Measurements from ENCODE around the gene ZFAND3. TPM values are rescaled to one million over a fixed set of nuclear protein-coding genes. Genes with fewer than 3 reads are reported as not detected.

The ZFAND3 gene
- total and polyA plus RNA-seq, 2 donors (not counting 3 experiments of a cell fraction or from before 2014, with no cell fraction given) = 15.4 to 54.2 TPM

DNA sequence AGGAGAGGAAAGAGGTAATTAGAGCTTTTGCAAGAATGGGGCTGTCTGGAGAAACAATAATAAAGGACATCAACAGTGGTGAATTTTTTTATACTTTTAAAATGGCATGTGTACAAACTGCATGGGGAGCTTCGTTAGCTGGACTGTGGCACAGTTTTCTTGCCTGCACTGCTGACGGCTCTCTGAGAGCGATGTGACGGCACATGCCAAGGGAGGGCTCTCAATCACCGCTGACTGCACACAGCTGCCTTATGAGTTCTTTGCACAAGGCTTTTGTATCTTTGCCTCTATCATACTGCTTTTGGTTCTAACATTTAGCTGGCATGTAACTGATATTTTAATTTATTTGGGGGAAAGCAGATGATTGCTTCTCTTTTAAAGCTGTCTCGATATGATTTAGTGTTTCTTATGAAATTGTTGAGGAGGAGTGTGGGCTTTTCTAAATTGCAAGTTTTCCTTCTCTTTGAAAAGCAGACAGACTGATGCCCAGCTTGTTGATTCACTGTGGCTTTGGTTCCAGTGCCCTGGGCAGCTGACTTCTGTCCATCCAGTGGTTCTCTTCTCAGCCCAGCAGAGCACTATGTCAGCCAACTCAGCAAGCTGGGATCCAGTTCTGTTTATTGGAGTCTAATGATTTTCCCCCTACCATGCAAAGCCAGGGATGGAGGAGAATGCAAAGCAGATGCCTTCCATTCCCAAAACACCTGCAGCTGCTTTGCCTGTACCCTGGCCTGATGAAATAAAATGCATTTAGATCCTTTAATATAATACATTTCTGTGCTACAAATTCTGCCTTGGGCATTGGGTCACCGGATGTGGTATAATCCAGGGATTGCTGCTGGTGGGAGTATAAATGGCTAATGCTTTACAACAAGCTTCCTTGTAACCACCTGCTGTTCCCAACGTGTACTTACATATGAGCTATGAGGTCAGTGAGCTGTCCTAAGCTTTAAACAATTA, 323.9 kb downstream of the ZFAND3 start:
- POLR2A ChIA-PET = no interaction called here
- DNase-seq (ENCODE audit: low read depth, low spot score) (no peak), FAIRE-seq (no peak)
- BruUV-seq (replicated peaks) = no TSS peak
- TF ChIP-seq, protein P1, sequence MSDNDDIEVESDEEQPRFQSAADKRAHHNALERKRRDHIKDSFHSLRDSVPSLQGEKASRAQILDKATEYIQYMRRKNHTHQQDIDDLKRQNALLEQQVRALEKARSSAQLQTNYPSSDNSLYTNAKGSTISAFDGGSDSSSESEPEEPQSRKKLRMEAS (IDR thresholded peaks at IDR 0.05; ENCODE audit: insufficient read depth, insufficient read length) = no peak
- TF ChIP-seq EZH2 (IDR thresholded peaks at IDR 0.05; ENCODE audit: borderline replicate concordance, low read depth, low read length, severe bottlenecking) (no peak), MYC (IDR thresholded peaks at IDR 0.05; ENCODE audit: low read depth, low read length) (no peak), FOS (IDR thresholded peaks at IDR 0.05; ENCODE audit: borderline replicate concordance, insufficient read depth, low read length) (no peak), GATA2 (IDR thresholded peaks at IDR 0.05; ENCODE audit: insufficient read depth, insufficient read length, low read depth, low read length) (no peak), POLR2AphosphoS5 (IDR thresholded peaks at IDR 0.05; ENCODE audit: insufficient read depth, low read depth, low read length) (no peak), POLR2A (IDR thresholded peaks at IDR 0.05; ENCODE audit: low read depth, low read length) (no peak), JUN (IDR thresholded peaks at IDR 0.05; ENCODE audit: borderline replicate concordance, insufficient read depth, insufficient read length, low read depth) (no peak)
- TF ChIP-seq, protein P2, sequence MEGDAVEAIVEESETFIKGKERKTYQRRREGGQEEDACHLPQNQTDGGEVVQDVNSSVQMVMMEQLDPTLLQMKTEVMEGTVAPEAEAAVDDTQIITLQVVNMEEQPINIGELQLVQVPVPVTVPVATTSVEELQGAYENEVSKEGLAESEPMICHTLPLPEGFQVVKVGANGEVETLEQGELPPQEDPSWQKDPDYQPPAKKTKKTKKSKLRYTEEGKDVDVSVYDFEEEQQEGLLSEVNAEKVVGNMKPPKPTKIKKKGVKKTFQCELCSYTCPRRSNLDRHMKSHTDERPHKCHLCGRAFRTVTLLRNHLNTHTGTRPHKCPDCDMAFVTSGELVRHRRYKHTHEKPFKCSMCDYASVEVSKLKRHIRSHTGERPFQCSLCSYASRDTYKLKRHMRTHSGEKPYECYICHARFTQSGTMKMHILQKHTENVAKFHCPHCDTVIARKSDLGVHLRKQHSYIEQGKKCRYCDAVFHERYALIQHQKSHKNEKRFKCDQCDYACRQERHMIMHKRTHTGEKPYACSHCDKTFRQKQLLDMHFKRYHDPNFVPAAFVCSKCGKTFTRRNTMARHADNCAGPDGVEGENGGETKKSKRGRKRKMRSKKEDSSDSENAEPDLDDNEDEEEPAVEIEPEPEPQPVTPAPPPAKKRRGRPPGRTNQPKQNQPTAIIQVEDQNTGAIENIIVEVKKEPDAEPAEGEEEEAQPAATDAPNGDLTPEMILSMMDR (IDR thresholded peaks at IDR 0.05; ENCODE audit: extremely low read depth in 1 of 2, insufficient read depth in 1 of 2, low read depth in 1 of 2, low read length in 2 of 2) = no peak
- intact Hi-C loops (cut with micrococcal nuclease) (no loop called here), dilution Hi-C loops (cut with MboI; ENCODE audit: extremely low pct_ligation_motif_present, low sequenced_read_pairs) (no loop called here)
- Histone ChIP-seq H3K36me3 (ENCODE audit: control insufficient read depth in 2 of 2, extremely low read depth in 1 of 2, insufficient read depth in 2 of 2, low read length in 2 of 2) (peaks cover 0 to 2% of the 10 kb centered on the region in 2 experiments), H3K4me2 (ENCODE audit: insufficient read depth, low read length) (no peak overlapping the region), H3K27ac (ENCODE audit: insufficient read depth, low read depth, low read length) (no peak overlapping the region), H3K4me3 (replicated peaks in 1 of 3; ENCODE audit: insufficient read depth in 1 of 3, low read depth in 1 of 3, low read length in 3 of 3) (no peak overlapping the region), H3K9me1 (replicated peaks; ENCODE audit: control insufficient read depth, extremely low read depth, insufficient read depth, low read length) (no peaks in the 10 kb centered on the region), H3K9me3 (replicated peaks; ENCODE audit: control insufficient read depth, insufficient read depth, low read length) (no peaks in the 10 kb centered on the region), H2AFZ (ENCODE audit: low read depth, low read length) (no peak overlapping the region), H3K9ac (replicated peaks; ENCODE audit: extremely low read depth, insufficient read depth, low read length) (no peak overlapping the region), H4K20me1 (replicated peaks; ENCODE audit: control insufficient read depth, extremely low read depth, insufficient read depth, low read length) (no peaks in the 10 kb centered on the region), H3K79me2 (ENCODE audit: control insufficient read depth, insufficient read depth, low read length) (peaks cover 4% of the 10 kb centered on the region), H3K4me1 (ENCODE audit: control insufficient read depth, extremely low read depth, insufficient read depth, low read length) (no peaks in the 10 kb centered on the region), H3K27me3 (ENCODE audit: control insufficient read depth in 2 of 2, insufficient read depth in 2 of 2, low read length in 2 of 2) (no peaks in the 10 kb centered on the region)
- CTCF ChIA-PET = interaction anchor here (1.9 kb wide), 1 partner anchor 109 kb away, joined by 4 read pairs; no protein-coding TSS in a partner anchor
